ENCODE results near the gene CDK5RAP2.

The CDK5RAP2 gene

DNA sequence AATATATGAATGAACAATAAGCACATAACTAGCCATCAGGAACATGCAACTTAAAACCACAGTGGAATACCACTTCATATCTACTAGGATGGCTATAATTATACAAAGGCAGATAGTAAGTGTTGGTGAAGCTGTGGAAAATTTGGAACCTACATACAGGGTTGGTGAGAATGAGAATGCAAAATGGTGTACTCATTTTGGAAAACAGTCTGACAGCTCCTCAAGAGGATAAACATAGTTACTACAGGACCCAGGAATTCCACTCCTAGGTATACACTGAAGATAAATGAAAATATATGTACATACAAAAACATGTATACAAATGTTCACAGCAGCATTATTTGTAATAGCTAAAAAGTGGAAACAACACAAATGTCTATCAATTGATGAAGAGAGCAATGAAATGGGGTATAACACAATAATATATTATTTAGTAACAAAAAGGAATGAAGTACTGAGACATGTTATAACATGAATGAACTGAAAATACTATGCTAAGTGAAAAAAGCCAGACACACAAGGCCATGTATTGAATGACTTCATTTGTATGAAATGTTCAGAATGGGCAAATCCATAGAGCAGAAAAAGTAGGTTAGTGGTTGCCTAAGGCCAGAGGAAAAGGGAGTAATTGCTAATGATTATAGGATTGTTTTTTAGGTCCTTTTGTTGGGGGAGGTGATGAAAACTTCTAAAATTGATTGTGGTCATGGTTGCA lies 31.2 kb upstream of the CDK5RAP2 start:
- H3K9me3 ChIP-seq (ENCODE audit: control insufficient read depth, insufficient read depth, low read length), result no peaks in the 10 kb centered on the region
- H3K9ac ChIP-seq (ENCODE audit: low read depth, low read length), result no peak overlapping the region
- no peaks in the 10 kb centered on the region for H3K36me3 ChIP-seq (ENCODE audit: insufficient read depth, low read length)
- H3K4me1 ChIP-seq (ENCODE audit: insufficient read depth, low read length), result no peaks in the 10 kb centered on the region

GRCh38 chr9:120609636-120610035 lies 29.7 kb upstream of the CDK5RAP2 start:
- no peaks in the 10 kb centered on the region for H3K9me3 ChIP-seq (ENCODE audit: control insufficient read depth, insufficient read depth, low read length)
- no peak overlapping the region for H3K9ac ChIP-seq (ENCODE audit: low read depth, low read length)
- no peaks in the 10 kb centered on the region for H3K36me3 ChIP-seq (ENCODE audit: insufficient read depth, low read length)
- H3K4me1 ChIP-seq (ENCODE audit: insufficient read depth, low read length), result no peaks in the 10 kb centered on the region

- Histone ChIP-seq H3K9me3 (ENCODE audit: control insufficient read depth, insufficient read depth, low read length) (no peaks in the 10 kb centered on the region), H3K4me1 (ENCODE audit: insufficient read depth, low read length) (no peaks in the 10 kb centered on the region), H3K9ac (ENCODE audit: low read depth, low read length) (no peak overlapping the region), H3K36me3 (ENCODE audit: insufficient read depth, low read length) (no peaks in the 10 kb centered on the region)
Measured at GRCh38 chr9:120608421-120608820, 28.5 kb upstream of the CDK5RAP2 start.

- Histone ChIP-seq H3K9ac (ENCODE audit: low read depth, low read length) (no peak overlapping the region), H3K36me3 (ENCODE audit: insufficient read depth, low read length) (no peaks in the 10 kb centered on the region), H3K9me3 (ENCODE audit: control insufficient read depth, insufficient read depth, low read length) (no peaks in the 10 kb centered on the region), H3K4me1 (ENCODE audit: insufficient read depth, low read length) (no peaks in the 10 kb centered on the region)
Measured at GRCh38 chr9:120603591-120603990, 23.6 kb upstream of the CDK5RAP2 start.

GRCh38 chr9:120603010-120603409 lies 23.0 kb upstream of the CDK5RAP2 start:
- no peaks in the 10 kb centered on the region for H3K9me3 ChIP-seq (ENCODE audit: control insufficient read depth, insufficient read depth, low read length)
- no peaks in the 10 kb centered on the region for H3K4me1 ChIP-seq (ENCODE audit: insufficient read depth, low read length)
- no peak overlapping the region for H3K9ac ChIP-seq (ENCODE audit: low read depth, low read length)
- H3K36me3 ChIP-seq (ENCODE audit: insufficient read depth, low read length), result no peaks in the 10 kb centered on the region

DNA sequence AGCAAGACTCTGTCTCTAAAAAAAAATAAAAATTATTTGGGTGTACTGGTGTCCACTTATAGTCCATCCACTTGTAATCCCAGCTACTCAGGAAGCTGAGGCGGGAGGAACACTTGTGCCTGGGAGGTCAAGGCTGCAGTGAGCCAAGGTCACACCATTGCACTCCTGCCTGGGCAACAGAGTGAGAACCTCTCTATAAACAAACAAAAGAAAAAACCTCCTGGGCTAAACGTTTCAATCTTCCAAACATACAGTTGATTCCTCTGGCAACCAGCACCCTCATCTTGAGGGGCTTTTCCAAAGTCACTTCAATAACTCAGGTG lies 13.9 kb upstream of the CDK5RAP2 start:
- Histone ChIP-seq H3K36me3 (ENCODE audit: insufficient read depth, low read length) (no peaks in the 10 kb centered on the region), H3K4me1 (ENCODE audit: insufficient read depth, low read length) (no peaks in the 10 kb centered on the region), H3K9me3 (ENCODE audit: control insufficient read depth, insufficient read depth, low read length) (no peaks in the 10 kb centered on the region; the same call in 1 of the 2 replicates), H3K9ac (ENCODE audit: low read depth, low read length) (no peak overlapping the region)

GRCh38 chr9:120593250-120593954 lies 13.4 kb upstream of the CDK5RAP2 start:
- H3K9ac ChIP-seq (ENCODE audit: low read depth, low read length), result no peak overlapping the region
- H3K36me3 ChIP-seq (ENCODE audit: insufficient read depth, low read length), result no peaks in the 10 kb centered on the region
- no peaks in the 10 kb centered on the region; the same call in 1 of the 2 replicates for H3K9me3 ChIP-seq (ENCODE audit: control insufficient read depth, insufficient read depth, low read length)
- no peaks in the 10 kb centered on the region for H3K4me1 ChIP-seq (ENCODE audit: insufficient read depth, low read length)

DNA sequence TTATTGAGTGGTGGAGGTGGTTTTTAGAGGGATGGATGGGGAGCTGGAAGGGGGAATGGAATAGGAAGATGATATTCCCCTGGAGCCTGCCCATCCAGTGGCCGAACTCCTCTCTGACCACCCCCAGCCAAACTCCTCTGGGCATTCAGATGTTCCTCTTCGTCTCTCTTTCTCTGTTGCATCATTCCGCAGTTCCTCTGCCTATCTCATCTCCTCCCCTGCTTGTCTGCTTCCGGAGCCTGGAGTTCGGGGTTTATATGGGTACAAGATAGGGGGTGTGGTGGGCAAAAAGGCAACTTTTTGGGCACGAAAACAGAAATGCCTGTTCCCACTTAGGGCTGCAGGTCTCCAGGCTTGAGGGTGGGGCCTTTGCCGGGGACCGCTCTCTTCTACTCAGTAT lies 12.2 kb upstream of the CDK5RAP2 start:
- Histone ChIP-seq H3K9ac (ENCODE audit: low read depth, low read length) (no peak overlapping the region), H3K4me1 (ENCODE audit: insufficient read depth, low read length) (no peaks in the 10 kb centered on the region), H3K9me3 (ENCODE audit: control insufficient read depth, insufficient read depth, low read length) (no peaks in the 10 kb centered on the region; the same call in 1 of the 2 replicates), H3K36me3 (ENCODE audit: insufficient read depth, low read length) (no peaks in the 10 kb centered on the region)

DNA sequence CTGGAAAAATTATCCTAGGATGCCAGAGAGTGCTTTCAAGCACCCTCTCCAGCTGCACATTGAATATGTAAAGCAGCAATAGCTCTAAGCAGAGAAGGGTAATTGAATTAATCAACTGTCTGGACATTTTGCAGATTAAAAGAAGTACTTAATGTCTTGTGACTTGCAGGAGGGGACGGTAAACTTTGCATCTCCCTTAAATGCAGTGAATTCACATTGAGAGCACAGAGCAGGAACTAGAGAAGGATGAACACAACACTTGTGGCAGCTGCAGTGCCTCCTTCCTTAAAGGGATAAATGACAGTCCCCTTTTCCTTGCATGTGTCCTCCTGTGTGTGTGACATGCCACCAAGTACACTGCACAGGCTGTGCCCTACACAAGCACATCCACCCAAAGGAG lies 7.4 kb upstream of the CDK5RAP2 start:
- no peak overlapping the region for H3K9ac ChIP-seq (ENCODE audit: low read depth, low read length)
- no peaks in the 10 kb centered on the region for H3K36me3 ChIP-seq (ENCODE audit: insufficient read depth, low read length)
- no peaks in the 10 kb centered on the region for H3K9me3 ChIP-seq (ENCODE audit: control insufficient read depth, insufficient read depth, low read length)
- no peaks in the 10 kb centered on the region for H3K4me1 ChIP-seq (ENCODE audit: insufficient read depth, low read length)

- H3K9ac ChIP-seq (ENCODE audit: low read depth, low read length), result no peak overlapping the region
- no peaks in the 10 kb centered on the region for H3K36me3 ChIP-seq (ENCODE audit: insufficient read depth, low read length)
- H3K4me1 ChIP-seq (ENCODE audit: insufficient read depth, low read length), result peaks cover 3% of the 10 kb centered on the region; the same call in 1 of the 2 replicates
Measured at GRCh38 chr9:120583958-120584369, 4.0 kb upstream of the CDK5RAP2 start.

GRCh38 chr9:120579139-120580050 lies 572 bp downstream of the CDK5RAP2 start:
- Histone ChIP-seq H3K9ac (ENCODE audit: low read depth, low read length) (peak overlapping the region; percentile 96), H3K36me3 (ENCODE audit: insufficient read depth, low read length) (no peaks in the 10 kb centered on the region), H3K4me1 (ENCODE audit: insufficient read depth, low read length) (peaks cover 6% of the 10 kb centered on the region; the same call in 1 of the 2 replicates), H3K9me3 (ENCODE audit: control insufficient read depth, insufficient read depth, low read length) (no peaks in the 10 kb centered on the region)

More at GRCh38 chr9:120583958-120584369, 4.0 kb upstream of the CDK5RAP2 start:
- H3K9me3 ChIP-seq (ENCODE audit: control insufficient read depth, insufficient read depth, low read length), result no peaks in the 10 kb centered on the region

DNA sequence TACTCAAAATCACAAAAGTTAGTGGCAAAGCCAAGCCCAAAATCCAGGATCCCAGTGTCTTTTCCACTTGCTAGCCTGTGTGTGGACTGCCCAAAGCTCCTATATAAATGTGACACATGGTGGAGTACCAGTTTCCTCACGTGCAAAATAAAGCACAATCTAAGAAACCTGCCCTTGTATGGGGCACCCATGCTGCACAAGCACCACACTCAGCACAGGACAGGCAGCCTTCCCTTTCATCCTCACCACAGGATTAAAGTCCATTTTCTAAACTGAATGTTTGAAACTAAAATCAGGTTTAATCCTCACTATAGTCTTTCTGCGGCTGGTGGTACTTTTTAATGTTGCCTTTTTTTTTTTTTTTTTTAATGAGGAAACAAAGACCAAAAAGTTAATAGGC lies 5.5 kb downstream of the CDK5RAP2 start:
- peaks cover 6% of the 10 kb centered on the region; the same call in 1 of the 2 replicates for H3K4me1 ChIP-seq (ENCODE audit: insufficient read depth, low read length)
- H3K9me3 ChIP-seq (ENCODE audit: control insufficient read depth, insufficient read depth, low read length), result no peaks in the 10 kb centered on the region
- peaks cover 7% of the 10 kb centered on the region; the same call in 1 of the 2 replicates for H3K36me3 ChIP-seq (ENCODE audit: insufficient read depth, low read length)
- H3K9ac ChIP-seq (ENCODE audit: low read depth, low read length), result no peak overlapping the region

DNA sequence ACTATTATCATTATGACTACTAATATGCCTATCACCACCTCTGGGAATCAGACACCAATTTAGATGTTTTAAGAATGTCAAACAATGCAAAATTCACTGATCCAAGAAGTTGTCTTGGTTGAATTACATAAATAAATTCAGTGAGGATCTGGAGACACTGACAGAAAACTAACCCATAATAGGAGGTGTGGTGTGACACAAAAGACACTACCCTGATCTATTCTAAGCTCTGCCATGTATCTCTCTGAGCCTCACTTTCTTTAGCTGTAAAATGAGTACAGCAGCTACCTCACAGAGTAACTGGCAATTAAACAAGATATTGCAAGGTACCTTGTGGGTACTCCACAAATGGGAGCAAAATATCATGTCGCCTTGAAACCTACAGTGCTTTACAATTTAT lies 7.5 kb downstream of the CDK5RAP2 start:
- Histone ChIP-seq H3K4me1 (ENCODE audit: insufficient read depth, low read length) (no peaks in the 10 kb centered on the region), H3K9ac (ENCODE audit: low read depth, low read length) (no peak overlapping the region), H3K9me3 (ENCODE audit: control insufficient read depth, insufficient read depth, low read length) (no peaks in the 10 kb centered on the region), H3K36me3 (ENCODE audit: insufficient read depth, low read length) (peaks cover 21% of the 10 kb centered on the region)

DNA sequence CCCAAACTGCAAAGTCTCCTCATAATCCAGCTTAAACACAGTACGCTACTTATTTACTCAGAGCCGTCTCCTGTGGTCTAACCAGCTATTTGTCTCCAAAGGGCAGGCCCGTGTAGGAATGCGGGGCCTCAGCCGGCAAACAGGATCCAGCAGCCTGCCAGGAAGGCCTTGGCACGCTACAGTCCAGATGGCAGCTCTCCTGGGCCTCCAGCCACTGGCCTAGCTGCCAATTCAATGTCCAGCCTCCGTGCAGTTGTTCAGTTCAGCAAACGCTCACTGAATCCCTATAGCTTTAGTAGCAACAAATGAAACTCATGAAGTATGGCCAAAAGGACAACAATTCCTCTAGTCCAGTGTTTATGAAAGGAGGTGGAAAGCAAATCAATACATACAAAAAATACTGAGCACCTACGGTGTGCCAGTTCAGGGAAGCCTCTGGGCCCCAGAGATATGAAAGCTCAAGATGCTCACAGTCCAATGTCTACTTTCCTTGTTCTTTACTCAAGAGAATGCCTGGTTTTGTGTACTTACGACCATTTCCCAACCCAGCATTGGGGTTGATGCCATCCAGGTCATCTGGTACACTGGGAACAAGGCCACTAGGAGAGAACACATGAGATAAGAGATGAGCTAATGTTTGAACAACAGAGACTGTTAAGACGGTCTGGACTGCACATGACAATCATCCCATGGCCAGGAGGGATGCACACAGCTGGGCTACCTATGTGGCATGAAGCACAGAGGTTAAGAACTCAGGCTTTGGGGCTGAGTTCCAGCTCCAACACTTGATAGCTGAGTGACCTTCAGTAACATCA lies 8.3 kb downstream of the CDK5RAP2 start:
- no peaks in the 10 kb centered on the region for H3K9me3 ChIP-seq (ENCODE audit: control insufficient read depth, insufficient read depth, low read length)
- peaks cover 21% of the 10 kb centered on the region for H3K36me3 ChIP-seq (ENCODE audit: insufficient read depth, low read length)
- no peak overlapping the region for H3K9ac ChIP-seq (ENCODE audit: low read depth, low read length)
- no peaks in the 10 kb centered on the region for H3K4me1 ChIP-seq (ENCODE audit: insufficient read depth, low read length)

Measured in ES-I3 (cell line).